ENCODE measurements around the gene SLC35E4. TPM values are rescaled to one million over a fixed set of nuclear protein-coding genes. Genes with fewer than 3 reads are reported as not detected.
"Not testable (repeated sequence)": the region's sequence is repeated elsewhere in the genome, so short reads cannot be mapped to it uniquely, and the experiment has no call there.

Gene SLC35E4
- total RNA-seq, 2 donors from 2014 or later, result 8.3 to 9.9 TPM

DNA sequence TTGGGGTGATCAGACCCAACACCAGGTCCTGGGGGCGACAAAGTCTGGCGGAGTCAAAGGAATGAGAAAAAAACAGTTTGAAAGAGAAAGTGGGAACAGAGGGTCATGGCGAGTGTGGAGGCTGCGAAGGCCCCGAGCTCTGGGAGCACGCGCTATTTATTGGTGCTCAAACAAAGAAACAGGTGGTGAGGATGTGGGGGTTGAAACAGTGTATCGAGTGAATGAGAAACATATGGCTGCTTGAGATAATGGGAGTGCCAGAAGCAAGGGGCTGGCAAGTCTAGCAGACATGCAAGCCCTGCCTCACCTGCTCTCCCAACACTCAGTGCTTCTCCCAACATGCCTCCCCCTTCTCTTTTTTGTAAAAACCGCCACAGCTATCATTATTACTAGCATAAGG lies 39.9 kb downstream of the SLC35E4 start:
- no peak for ATAC-seq
- no peak for DNase-seq
- intact Hi-C loops (cut with DNase I, micrococcal nuclease), result no loop called here

DNA sequence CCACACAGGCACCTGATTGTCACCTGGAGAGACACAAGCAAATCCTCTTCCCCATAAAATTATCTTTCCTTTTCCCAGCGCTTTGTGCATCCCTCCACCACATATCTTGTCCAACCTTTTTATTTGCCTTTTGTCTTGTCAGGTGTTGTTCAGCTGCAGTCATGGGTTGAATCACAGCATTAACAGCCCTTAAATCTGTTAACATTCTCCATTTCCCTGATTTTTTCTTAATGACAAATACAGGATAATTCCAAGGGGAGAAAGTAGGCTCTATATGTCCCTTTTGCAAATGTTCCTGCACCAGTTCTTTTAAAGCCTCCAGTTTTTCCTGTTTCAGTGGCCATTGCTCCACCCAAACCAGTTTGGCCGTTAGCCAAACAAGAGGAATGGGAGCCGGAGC lies 41.0 kb downstream of the SLC35E4 start:
- intact Hi-C loops (cut with DNase I, micrococcal nuclease); DNase-seq; ATAC-seq: not testable (repeated sequence)

DNA sequence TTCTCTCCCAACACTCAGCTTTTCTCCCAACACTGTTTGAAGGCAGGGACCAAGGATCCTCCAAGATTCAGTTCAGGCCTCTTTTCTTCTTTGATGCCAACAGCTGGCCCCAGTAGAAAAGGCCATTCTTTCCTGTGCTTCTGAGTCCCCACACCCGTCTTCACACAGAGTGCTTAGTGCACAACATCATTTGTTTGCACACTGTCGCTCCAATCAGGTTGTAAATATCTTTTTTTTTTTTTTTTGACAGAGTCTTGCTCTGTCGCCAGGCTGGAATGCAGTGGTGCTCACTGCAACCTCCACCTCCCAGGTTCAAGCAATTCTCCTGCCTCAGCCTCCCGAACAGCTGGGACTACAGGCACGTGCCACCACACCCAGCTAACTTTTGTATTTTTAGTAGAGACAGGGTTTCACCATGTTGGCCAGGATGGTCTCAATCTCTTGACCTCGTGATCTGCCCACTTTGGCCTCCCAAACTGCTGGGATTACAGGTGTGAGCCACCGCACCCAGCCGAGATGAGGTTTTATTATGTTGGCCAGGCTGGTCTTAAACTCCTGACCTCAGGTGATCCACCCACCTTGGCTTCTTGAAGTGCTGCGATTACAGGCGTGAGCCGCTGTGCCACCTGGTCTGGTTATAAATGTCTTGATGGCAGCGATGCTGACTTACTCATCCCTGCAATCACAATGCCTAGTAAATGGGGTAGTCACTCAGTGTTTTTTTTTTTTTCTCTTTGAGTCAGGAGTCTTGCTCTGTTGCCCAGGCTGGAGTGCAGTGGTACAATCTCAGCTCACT lies 44.5 kb downstream of the SLC35E4 start:
- DNase-seq (peak; percentile 50 to 61), ATAC-seq (peak; percentile 95)
- intact Hi-C loops (cut with DNase I, micrococcal nuclease), result loop anchor here in 1 of 2 donors (10.0 kb wide), 1 partner anchor 65 kb away; no protein-coding TSS in a partner anchor

DNA sequence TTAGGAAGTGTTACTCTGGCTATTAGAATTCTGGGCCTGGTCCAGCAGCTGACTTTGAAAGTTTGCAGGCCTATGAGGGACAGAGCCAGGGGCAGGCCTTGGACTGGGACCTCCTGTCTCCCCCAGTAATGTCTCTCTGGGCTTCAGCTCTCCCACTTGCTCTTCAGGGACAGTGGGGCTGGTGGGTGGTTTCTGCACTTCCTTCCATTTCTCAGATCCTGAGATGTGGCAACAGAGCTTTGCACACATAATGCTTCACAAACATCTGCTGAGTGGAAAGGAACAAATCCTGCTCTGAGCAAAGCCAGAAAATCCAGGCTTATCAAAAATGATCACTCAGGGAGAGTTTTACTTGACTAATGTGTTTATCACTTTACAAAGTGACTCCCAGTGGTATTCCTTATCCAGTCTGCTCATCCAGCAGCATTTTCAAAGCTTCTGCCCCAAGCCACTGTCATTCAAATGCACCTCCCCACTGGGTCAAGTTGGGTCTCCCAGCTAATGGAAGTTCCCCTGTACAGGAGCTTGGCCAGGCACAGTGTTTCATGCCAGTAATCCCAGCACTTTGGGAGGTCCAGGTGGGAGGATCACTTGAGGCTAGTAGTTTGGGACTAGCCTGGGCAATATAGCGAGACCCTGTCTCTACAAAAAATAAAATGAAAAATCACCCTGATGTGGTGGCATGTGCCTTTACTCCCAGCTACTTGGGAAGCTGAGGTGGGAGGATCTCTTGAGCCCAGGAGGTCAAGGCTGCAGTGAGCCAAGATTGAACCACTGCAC lies 45.6 kb downstream of the SLC35E4 start:
- ATAC-seq (no peak), DNase-seq (no peak)
- intact Hi-C loops (cut with DNase I, micrococcal nuclease), result loop anchor here in 1 of 2 donors (10.0 kb wide), 1 partner anchor 64 kb away; no protein-coding TSS in a partner anchor

DNA sequence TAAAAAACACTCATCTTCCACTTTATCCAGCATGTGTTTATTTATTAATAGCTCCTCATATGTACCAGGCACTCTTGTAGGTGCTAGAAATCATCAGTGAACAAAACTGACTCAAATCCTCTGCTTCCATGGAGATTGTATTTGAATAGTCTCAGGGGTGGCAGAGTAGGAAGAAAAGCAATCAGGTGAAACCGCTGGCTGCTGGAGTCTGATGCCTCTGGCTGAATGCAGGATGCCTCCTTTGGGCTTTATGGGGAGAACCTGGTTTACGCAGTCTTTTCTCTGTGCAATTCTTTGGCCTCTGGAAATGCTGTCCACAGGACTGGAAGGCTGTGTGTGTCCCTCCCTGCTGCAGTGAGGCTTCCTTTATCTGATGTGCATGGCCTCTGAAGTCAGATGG lies 46.2 kb downstream of the SLC35E4 start:
- DNase-seq (no peak), ATAC-seq (no peak)
- intact Hi-C loops (cut with DNase I, micrococcal nuclease), result loop anchor here in 1 of 2 donors (10.0 kb wide), 1 partner anchor 63 kb away; no protein-coding TSS in a partner anchor

DNA sequence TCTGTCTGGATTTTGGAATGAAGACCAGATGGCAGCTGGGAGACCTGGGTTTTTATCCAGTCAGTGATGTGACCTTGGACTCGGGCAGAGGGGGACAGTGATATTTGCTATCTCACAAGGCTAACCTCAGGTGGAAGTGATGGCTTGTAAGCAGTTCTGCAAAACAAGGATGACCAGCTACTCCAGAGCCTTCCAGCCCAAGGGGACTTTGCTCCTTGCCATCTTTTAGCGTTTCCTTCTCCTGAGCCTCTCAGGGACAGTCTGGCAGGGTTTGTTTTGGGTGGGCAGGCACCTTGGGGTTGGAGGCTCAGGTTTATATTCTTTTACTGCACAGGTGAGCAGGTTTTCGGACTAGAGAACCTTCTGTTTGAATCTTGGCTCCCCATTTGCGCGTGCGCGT lies 49.6 kb downstream of the SLC35E4 start:
- intact Hi-C loops (cut with DNase I, micrococcal nuclease), result loop anchor here in 1 of 2 donors (10.0 kb wide), 1 partner anchor 60 kb away; no protein-coding TSS in a partner anchor
- ATAC-seq, result peak; percentile 65
- DNase-seq, result peak in 1 of 2 donors; percentile 36

DNA sequence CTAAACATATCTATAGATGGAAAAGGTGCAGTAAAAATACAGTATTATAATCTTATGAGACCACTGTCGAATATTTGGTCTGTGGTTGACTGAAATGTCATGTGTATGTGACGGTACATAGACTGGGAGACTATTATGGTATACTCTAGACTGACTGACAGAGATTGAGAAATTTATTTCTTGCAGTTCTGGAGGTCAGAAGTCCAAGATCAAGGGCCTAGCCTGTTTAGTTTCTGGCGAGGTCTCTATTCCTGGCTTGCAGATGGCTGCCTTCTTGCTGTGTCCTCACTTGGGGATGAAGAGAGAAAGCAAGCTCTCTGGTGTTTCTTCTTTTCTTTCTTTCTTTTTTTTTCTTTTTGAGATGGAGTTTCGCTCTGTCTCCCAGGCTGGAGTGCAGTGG lies 51.8 kb downstream of the SLC35E4 start:
- DNase-seq (no peak), ATAC-seq (peak; percentile 61)
- intact Hi-C loops (cut with DNase I, micrococcal nuclease), result loop anchor here in 1 of 2 donors (10.0 kb wide), 1 partner anchor 57 kb away; no protein-coding TSS in a partner anchor

DNA sequence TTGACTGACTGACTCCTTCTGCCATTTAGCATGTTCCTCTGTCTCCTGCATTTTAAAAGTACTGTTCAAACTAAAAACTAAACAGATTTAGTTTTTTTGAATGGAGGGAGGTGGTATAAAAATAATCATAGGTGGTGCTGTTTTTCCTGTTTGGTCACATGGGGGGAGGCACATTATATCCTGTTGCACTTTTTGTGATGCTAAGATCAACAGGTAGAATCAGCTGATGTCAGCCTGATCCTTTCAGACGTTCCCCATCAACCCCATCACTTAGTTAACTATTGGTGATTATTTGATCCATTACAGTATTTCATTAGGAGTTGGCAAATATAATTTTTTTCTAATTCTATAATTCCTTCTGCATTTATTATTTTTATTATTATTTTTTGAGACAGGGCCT lies 54.0 kb downstream of the SLC35E4 start:
- intact Hi-C loops (cut with DNase I, micrococcal nuclease), result loop anchor here in 1 of 2 donors (10.0 kb wide), 1 partner anchor 55 kb away; no protein-coding TSS in a partner anchor
- ATAC-seq (no peak), DNase-seq (no peak)

DNA sequence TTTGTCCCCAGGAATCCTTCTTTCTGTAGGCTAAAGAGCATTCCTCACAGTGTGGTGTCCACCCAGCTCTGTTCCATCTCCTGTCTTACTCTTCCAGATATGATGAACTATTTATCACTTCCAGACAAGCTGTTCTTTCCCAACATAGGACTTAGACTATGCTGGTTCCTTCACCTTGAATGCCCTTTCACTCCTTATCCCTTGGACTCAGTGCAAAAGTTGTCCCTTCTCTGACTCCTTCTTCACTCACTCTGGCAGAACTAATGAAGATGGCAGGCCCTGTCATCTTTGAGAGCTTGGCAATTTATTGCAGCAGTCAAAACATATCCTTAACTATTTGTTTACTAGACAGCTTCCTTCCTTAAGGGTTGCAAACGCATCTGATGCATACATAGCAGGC lies 55.6 kb downstream of the SLC35E4 start:
- intact Hi-C loops (cut with DNase I, micrococcal nuclease), result no loop called here
- ATAC-seq, result no peak
- DNase-seq, result no peak

DNA sequence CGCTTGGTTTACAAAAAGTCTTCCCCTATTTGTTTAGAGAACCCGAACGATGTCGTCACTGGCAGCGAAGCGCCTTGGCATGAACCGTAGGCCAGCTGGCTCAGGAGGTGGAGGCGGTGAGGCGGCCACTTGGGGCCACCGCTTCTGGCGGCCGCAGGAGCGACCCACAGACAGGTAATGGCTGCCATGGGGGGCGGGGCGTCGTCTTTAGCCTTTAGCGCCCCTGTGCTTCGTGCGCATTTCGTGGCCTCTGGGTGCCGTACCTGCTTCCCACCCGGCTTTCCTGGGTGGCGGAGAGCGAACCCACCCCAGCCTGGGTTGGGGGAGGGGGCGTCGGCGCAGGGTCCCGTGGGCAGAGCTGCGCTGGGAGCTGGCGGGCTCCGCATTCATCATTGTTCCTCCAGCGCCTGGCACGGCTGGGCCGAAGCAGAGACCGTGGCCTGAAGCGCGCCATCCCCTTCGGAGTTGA lies 58.6 kb downstream of the SLC35E4 start:
- peak; percentile 82 for ATAC-seq
- peak; percentile 62 to 82 for DNase-seq
- intact Hi-C loops (cut with DNase I, micrococcal nuclease), result no loop called here

DNA sequence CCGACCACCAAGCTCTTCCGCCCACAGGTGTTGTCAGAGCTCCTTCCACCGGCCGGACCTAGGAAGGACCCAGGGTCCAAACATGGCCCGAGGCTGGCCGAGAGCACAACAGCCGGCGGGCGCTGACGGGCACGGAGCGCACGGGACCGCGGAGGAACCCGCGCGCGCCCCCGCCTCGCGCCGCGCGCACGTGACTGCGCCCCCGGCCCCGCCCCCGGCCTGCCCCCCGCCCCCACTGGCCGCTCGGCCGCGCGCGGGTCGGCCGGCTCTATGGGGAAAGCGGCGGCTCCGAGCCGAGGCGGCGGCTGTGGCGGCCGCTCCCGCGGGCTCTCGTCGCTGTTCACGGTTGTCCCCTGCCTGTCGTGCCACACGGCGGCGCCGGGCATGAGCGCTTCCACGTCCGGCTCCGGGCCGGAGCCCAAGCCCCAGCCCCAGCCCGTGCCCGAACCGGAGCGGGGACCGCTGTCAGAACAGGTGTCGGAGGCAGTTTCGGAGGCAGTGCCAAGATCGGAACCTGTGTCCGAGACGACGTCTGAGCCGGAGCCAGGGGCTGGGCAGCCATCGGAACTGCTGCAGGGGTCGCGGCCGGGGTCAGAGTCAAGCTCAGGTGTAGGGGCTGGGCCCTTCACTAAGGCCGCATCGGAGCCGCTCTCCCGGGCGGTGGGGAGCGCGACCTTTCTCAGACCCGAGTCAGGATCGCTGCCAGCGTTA lies 59.2 kb downstream of the SLC35E4 start, which contains the start of gene OSBP2:
OSBP2 (plus strand) TSS at position 235 of the 711 bp plus-strand sequence; CDS start at position 271, 36 bp downstream.
- intact Hi-C loops (cut with DNase I, micrococcal nuclease), result no loop called here
- ATAC-seq (peak; percentile 73), DNase-seq (peak in 1 of 2 donors; percentile 62)

DNA sequence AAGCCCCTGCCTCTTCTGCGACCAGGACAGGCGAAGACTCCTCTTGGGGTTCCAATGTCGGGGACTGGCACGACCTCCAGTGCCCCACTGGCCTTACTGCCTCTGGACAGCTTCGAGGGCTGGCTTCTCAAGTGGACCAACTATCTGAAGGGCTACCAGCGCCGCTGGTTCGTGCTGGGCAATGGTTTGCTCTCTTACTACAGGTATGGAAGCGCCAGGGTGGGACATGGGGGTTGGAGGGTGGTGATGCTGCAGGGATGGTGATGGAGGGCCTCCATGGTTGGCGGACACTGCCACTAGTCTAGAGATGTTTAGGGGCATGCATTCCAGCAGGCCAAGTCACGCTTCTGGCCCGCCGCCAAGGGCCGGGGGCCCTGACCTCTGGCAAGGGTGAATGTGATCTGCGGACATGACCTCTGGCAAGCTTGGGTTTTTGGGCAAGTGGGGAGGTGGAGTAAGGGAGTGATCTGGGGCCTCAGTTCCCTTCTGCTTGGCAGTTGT lies 59.8 kb downstream of the SLC35E4 start:
- ATAC-seq (peak; percentile 2), DNase-seq (no peak)
- intact Hi-C loops (cut with DNase I, micrococcal nuclease), result no loop called here

DNA sequence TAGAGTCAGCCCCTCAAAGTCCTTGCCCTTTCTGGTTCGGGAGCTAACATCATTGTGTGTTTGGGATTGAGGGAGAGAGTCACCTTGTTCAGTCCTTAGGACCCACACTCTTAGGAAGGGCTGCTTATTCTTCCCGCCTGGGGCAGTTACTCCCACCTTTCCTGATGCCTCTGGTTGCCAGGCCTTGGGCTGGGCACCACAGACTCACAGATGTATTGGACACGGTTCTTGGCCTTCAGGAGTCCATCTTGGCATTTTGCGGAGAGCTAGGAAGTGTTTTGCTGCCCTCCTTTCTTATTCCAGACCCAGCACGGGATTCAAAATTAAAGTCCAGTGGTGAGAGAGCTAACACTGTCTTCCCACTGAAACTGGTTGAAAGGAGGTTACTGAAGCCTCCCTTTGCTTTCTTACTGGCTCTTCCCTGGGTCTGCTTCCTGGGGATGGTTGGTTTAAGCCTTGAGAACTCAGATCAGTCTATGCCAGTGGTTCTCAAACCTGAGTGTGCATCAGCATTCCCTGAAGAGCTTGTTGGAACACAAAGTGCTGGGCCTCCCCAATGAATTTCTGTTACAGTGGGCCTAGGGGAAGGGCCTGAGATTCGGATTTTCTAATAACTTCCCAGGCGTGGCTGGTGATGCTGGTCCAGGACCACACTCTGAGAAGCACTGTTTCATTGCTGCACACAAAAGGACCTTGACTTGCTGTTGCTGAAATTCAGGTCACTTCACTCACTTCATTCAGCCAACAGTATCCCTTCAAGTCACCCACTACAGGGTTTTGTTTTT lies 60.5 kb downstream of the SLC35E4 start:
- intact Hi-C loops (cut with DNase I, micrococcal nuclease), result no loop called here
- DNase-seq (no peak), ATAC-seq (no peak)

Other genes starting within 250 kb of the SLC35E4 start
- gene RNF215, start 248.4 kb upstream of the SLC35E4 start, total RNA-seq, result 1 to 10 TPM; 8.7 to 9.5 TPM
- gene SEC14L2, start 238.8 kb upstream of the SLC35E4 start, total RNA-seq, result 1 to 10 TPM; 4.6 to 5.2 TPM
- 10 to 100 TPM; 23.1 to 34.9 TPM for gene MTFP1, start 210.0 kb upstream of the SLC35E4 start, total RNA-seq
- gene SEC14L3, start 163.8 kb upstream of the SLC35E4 start, total RNA-seq, result not detected
- gene SEC14L4, start 130.1 kb upstream of the SLC35E4 start, total RNA-seq, result not detected
- gene SEC14L6, start 89.0 kb upstream of the SLC35E4 start, total RNA-seq, result under 1 TPM; 0.11 to 0.27 TPM
- gene GAL3ST1, start 61.1 kb upstream of the SLC35E4 start, total RNA-seq, result 10 to 100 TPM; 12.1 to 17.4 TPM
- gene PES1, start 43.9 kb upstream of the SLC35E4 start, total RNA-seq, result 10 to 100 TPM; 36.4 to 48.3 TPM
- gene TCN2, start 28.6 kb upstream of the SLC35E4 start, total RNA-seq, result 10 to 100 TPM; 29.4 to 58.2 TPM
- gene DUSP18, start 32.1 kb downstream of the SLC35E4 start, total RNA-seq, result 10 to 100 TPM; 15.3 to 18.1 TPM
- 1 to 10 TPM; 2.9 to 5.1 TPM for gene OSBP2, start 59.1 kb downstream of the SLC35E4 start, total RNA-seq

Measured in left colon (tissue), 2 donors.